SK-N-SH treated with all-trans-retinoic acid at 6 μM for 48 hours (cell line): ENCODE data around the gene TIMM23B.
"Not testable (repeated sequence)": the region's sequence is repeated elsewhere in the genome, so short reads cannot be mapped to it uniquely, and the experiment has no call there.

Experiments used
- ATAC-seq: fragments of 200-7000 bp; cut with Tn5 transposase; 3 replicates; pipeline ENCODE4 v1.9.1; 2020; ENCODE audit warnings: mild to moderate bottlenecking, moderate library complexity
- ARNTL ChIP-seq: fragments of 450-650 bp; formaldehyde crosslinking; IDR thresholded peaks from 2 replicates; pipeline ENCODE4 v1.5.0; 2020; ENCODE audit warnings: low read depth, mild to moderate bottlenecking, moderate library complexity, borderline replicate concordance
- GLIS3 ChIP-seq: fragments of 250-450 bp; sonication (Bioruptor Pico); IDR thresholded peaks from 2 replicates; pipeline ENCODE4 v1.5.0; 2020; ENCODE audit warnings: mild to moderate bottlenecking, moderate library complexity
- ISL1 ChIP-seq: fragments of 250-450 bp; sonication (Bioruptor Pico); IDR thresholded peaks from 2 replicates; pipeline ENCODE4 v2.1.2; 2022; ENCODE audit warnings: mild to moderate bottlenecking, moderate library complexity
- OSR1 ChIP-seq: fragments of 250-450 bp; sonication (Bioruptor Pico); IDR thresholded peaks from 2 replicates; pipeline ENCODE4 v1.8.0; 2022; ENCODE audit warnings: moderate library complexity, mild to moderate bottlenecking, inconsistent platforms
- PPARA ChIP-seq: fragments of 250-450 bp; sonication (Bioruptor Pico); IDR thresholded peaks from 2 replicates; pipeline ENCODE4 v1.5.0; 2020; ENCODE audit warnings: mild to moderate bottlenecking, borderline replicate concordance
- RARB ChIP-seq: fragments of 250-450 bp; sonication (Bioruptor Pico); IDR thresholded peaks from 2 replicates; pipeline ENCODE4 v1.8.0; 2021; ENCODE audit warnings: mild to moderate bottlenecking, moderate library complexity
- SNAI2 ChIP-seq: fragments of 250-450 bp; sonication (Bioruptor Pico); IDR thresholded peaks from 2 replicates; pipeline ENCODE4 v1.5.0; 2020; ENCODE audit warnings: mild to moderate bottlenecking, moderate library complexity
- TCF4 ChIP-seq: fragments of 250-450 bp; sonication (Bioruptor Pico); IDR thresholded peaks from 2 replicates; pipeline ENCODE4 v1.8.0; 2021; ENCODE audit warnings: mild to moderate bottlenecking, moderate library complexity, borderline replicate concordance
- ZC3H10 ChIP-seq: fragments of 250-450 bp; sonication (Bioruptor Pico); IDR thresholded peaks from 2 replicates; pipeline ENCODE4 v1.5.1; 2021; ENCODE audit warnings: mild to moderate bottlenecking, moderate library complexity
- ZFP3 ChIP-seq: fragments of 250-450 bp; sonication (Bioruptor Pico); IDR thresholded peaks from 2 replicates; pipeline ENCODE4 v1.5.0; 2020; ENCODE audit warnings: mild to moderate bottlenecking, moderate library complexity
- ZNF565 ChIP-seq: fragments of 450-650 bp; formaldehyde crosslinking; conservative IDR thresholded peaks from 2 replicates; pipeline ENCODE4 v1.5.0; 2020; ENCODE audit warnings: low read depth, mild to moderate bottlenecking, moderate library complexity
- ZNF70 ChIP-seq: fragments of 450-650 bp; formaldehyde crosslinking; IDR thresholded peaks from 2 replicates; pipeline ENCODE4 v1.5.0; 2020; ENCODE audit warnings: mild to moderate bottlenecking, moderate library complexity
- ZNF8 ChIP-seq: fragments of 450-650 bp; formaldehyde crosslinking; IDR thresholded peaks from 2 replicates; pipeline ENCODE4 v1.5.0; 2020; ENCODE audit warnings: mild to moderate bottlenecking, moderate library complexity
- TF ChIP-seq, protein P1 (sequence below): fragments of 250-450 bp; sonication (Bioruptor Pico); IDR thresholded peaks from 2 replicates; pipeline ENCODE4 v1.8.0; 2021; ENCODE audit warnings: low read depth, mild to moderate bottlenecking, moderate library complexity, borderline replicate concordance
- TF ChIP-seq, protein P2 (sequence below): fragments of 250-450 bp; sonication (Bioruptor Pico); IDR thresholded peaks from 2 replicates; pipeline ENCODE4 v1.8.0; 2020; ENCODE audit warnings: mild to moderate bottlenecking, moderate library complexity, borderline replicate concordance
- TF ChIP-seq, protein P3 (sequence below): fragments of 250-450 bp; sonication (Bioruptor Pico); IDR thresholded peaks from 2 replicates; pipeline ENCODE4 v1.5.1; 2020; ENCODE audit warnings: low read depth, mild to moderate bottlenecking, moderate library complexity
- TF ChIP-seq, protein P4 (sequence below): fragments of 250-450 bp; sonication (Bioruptor Pico); IDR thresholded peaks from 2 replicates; pipeline ENCODE4 v1.5.0; 2020; ENCODE audit warnings: mild to moderate bottlenecking, moderate library complexity

TIMM23B gene

DNA sequence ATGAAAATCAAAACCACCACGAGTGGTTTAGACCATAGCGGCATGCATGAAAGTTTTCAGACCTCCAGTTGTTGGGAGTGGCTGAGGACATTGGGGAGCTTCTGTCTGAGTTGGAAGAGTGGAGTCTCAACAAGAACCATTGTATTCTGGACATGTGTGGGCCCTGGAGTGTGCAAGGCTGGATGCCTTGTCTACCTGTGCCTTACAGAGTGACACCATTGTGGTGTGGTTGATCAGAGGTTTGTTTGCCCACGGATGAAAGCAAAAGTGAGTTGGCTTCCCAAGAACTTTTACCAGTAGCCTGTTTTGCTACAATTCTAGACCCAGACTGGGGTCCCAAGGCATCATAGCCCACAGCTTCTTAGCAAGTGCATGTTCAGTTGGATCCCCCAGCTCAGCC lies 35.9 kb downstream of the TIMM23B start:
- not testable (repeated sequence) for ATAC-seq

DNA sequence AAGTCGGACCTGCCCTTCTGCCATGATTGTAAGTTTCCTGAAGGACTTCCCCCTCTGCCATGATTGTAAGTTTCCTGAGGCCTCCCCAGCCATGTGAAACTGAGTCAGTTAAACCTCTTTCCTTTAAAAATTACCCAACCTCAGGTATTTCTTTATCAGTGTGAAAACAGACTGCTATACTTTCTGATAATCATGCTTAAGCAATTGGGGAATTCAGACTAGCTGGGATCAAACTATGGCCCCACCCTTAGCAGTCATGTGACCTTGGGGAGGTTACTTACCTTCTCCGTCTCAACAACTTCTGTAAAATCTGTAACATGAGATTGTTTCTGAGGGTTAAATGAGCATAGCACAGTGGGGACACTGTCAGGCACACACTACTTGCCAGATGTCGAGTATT lies 45.4 kb downstream of the TIMM23B start:
- ATAC-seq = not testable (repeated sequence)

DNA sequence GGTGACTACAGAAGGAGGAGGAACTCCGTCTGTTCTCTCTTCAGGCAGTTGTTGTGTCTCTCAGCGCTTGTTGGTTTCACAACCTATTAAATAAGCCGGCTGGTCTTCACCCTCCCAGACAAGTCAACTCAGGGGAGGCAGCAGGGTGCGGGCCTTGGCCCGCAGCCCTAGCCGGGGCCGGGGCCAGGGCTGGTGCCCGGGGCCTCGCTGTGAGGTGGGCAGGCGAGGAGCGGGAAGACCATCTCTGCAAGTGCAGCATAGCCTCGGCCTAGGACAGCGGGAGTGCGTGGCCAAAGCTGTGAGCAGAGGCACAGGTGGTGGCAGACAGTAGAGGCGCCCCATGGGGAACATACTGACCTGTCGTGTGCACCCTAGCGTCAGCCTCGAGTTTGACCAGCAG lies 46.5 kb downstream of the TIMM23B start, which contains the start of gene AGAP6:
TSS of gene AGAP6 (plus strand) at position 31 of the 400 bp plus-strand sequence. CDS start at position 341, 310 bp downstream.
- not testable (repeated sequence) for ATAC-seq

DNA sequence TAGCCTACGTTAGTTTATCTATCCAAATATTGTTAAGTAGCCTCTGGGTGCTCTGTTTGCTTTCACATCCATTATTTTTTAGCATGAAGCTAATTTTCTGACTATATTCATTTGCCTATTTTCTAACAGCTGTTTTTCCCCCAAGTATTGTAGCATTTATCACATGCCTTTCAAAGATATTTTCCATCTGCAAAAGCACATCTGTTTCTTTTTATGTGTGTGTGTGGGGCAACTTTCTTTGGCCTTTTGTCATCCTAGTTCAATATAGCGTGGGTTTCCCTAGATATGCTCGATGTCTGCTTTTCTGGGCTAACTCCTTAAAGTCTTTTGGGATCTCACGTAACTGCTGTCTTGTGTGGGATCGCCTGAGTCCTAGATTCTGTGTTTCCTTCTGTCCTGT lies 53.5 kb downstream of the TIMM23B start:
- ATAC-seq = not testable (repeated sequence)

DNA sequence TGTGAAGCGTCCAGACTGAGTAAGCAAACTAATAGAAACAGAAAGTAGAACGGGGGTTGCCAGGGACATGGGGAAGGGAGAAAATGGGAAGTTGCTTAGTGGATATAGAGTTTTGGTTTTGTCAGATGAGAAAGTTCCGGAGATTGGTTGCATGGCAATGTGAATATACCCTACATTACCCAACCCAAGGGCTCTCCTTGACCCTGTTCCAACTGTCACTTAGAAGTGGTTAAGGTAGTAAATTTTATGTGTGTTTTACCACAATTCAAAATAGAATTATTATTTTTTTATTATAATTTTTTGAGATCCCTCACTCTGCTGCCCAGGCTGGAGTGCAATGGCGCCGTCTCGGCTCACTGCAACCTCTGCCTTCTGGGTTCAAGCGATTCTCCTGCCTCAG lies 72.2 kb downstream of the TIMM23B start:
- ATAC-seq = not testable (repeated sequence)

DNA sequence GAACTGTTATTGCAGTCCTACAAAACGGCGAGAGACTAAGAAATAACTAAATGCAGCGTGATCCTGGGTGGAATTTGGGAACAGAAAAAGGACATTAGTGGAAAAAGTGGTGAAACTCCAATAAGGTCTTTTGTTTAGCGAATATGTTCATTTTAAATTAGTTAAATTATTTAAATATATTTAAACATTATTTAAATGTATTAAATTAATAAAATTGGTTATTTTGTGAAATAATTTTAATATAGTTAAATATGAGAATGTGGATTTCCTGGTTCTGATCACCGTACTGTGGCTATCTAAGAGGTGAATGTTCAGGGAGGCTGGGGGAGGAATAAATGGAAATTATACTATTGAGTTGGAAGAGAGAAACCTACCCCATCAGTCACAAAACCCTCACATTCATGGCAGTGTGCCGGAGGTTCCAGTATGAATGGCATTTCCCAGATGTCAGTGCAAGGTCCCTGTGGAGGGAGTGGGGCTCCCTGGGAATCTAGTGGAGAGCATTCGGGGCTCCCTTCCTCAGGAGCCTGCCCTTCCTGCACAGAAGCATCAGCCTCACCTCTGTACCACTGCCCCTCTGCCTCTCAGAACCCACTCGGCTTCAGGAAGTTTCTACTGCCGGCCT lies 73.9 kb downstream of the TIMM23B start:
- not testable (repeated sequence) for ATAC-seq

DNA sequence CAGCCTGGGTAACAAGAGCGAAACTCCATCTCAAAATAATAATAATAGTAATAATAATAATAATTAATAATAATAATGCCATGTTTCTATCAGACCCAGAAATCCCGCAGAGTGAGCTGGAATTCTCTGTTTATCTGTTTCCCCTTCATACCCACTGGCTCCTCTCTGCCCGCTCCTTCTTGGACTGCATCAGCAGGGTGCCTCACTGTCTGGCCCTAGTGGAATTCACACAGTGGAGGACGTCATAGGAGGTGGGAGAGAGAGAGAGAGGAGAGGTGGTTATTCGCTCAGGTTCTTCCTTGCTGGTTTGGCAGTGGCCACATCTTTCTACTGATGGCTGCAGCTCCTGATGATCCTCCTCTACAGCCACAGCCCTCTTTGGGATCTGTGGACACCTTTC lies 75.1 kb downstream of the TIMM23B start:
- ATAC-seq = not testable (repeated sequence)

DNA sequence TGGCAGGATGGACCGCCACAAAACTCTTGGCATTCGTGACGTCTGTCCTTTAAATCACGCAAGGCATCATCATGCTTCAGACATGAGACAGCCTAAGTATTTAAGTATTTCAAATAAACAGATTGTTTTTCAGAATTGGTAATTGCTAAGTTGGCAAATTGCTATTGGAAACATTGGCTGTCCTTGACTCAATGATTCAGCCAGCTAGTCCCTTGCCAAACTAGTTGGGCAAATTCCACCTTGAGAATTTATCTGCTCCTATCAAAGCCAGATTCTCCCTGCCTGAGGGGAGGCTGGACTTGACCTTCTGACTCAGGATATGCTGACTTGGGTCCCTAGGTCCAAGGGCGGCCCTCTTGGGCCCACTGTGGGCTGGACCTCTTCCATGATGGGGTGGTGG lies 75.8 kb downstream of the TIMM23B start:
- not testable (repeated sequence) for ATAC-seq

DNA sequence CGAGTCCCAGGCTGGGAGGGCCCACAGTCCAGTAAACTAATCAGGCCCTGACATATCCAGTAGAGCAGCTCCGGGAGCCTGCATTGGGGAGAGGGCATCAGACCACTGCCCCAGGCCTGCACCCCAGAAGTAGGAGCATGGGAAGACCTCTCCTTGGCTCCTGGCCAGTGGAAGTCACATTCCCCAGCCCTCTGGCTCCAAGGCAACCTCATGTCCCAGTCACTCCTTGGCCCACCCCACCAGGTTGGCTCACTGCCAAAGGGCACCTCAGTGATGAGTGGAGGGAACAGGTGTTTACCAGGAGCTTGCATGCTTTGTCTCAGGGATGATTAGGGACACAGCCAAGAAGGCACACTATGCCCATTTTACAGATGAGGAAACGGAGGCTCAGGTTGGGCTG lies 77.4 kb downstream of the TIMM23B start:
- not testable (repeated sequence) for ATAC-seq

DNA sequence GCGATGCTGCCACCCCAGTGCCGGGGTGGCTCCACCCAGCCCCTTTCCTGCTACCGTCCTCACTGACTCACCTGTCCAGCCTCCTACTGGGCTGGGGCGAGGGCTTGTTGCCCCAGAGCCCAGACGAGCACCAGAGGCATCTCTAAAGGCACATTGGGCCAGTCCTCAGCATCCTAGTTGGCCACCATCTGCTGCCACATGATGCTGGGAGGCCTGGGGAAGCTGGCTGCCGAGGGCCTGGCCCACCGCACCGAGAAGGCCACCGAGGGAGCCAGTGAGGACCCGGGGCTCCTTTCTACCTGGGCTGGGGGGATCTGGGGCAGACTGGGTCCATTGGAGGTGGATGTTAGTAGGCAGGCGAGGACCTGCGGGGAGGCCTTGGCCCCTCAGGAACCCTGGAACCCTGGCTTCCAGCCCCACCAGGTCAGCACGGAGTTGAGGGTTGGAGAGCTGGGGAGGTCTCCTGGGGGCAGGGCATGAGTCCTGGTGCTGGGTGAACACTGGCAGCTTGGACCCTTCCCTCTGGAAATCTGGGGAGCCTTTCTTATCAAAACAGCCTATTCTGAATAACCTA lies 78.7 kb downstream of the TIMM23B start:
- ATAC-seq = not testable (repeated sequence)

DNA sequence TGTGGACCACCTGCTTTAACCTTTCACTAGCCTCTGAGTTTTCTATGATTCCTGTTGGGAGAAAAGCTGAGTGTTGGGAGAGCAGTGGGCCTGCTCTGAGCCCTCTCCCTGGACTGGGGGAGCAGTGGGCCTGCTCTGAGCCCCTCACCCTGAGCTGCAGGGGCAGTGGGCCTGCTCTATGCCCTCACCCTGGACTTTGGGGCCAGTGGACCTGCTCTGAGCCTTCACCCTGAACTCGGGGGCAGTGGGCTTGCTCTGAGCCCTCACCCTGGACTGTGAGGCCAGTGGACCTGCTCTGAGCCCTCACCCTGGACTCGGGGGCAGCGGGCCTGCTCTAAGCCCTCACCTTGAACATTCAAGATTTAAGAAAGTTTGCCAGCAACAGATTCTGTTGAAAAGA lies 79.8 kb downstream of the TIMM23B start:
- ATAC-seq = no peak

More for the DNA sequence above, 79.8 kb downstream of the TIMM23B start:
- TF ChIP-seq ZFP3 (CRISPR knock-in tag) (no peak), ZNF8 (no peak), GLIS3 (no peak), PPARA (CRISPR knock-in tag) (no peak), ZNF70 (CRISPR knock-in tag) (no peak), ZC3H10 (CRISPR knock-in tag) (no peak), ZNF565 (CRISPR knock-in tag) (no peak), SNAI2 (no peak), ARNTL (CRISPR knock-in tag) (no peak), RARB (CRISPR knock-in tag) (no peak), TCF4 (CRISPR knock-in tag) (no peak), OSR1 (no peak), ISL1 (CRISPR knock-in tag) (no peak)
- TF ChIP-seq, protein P1, sequence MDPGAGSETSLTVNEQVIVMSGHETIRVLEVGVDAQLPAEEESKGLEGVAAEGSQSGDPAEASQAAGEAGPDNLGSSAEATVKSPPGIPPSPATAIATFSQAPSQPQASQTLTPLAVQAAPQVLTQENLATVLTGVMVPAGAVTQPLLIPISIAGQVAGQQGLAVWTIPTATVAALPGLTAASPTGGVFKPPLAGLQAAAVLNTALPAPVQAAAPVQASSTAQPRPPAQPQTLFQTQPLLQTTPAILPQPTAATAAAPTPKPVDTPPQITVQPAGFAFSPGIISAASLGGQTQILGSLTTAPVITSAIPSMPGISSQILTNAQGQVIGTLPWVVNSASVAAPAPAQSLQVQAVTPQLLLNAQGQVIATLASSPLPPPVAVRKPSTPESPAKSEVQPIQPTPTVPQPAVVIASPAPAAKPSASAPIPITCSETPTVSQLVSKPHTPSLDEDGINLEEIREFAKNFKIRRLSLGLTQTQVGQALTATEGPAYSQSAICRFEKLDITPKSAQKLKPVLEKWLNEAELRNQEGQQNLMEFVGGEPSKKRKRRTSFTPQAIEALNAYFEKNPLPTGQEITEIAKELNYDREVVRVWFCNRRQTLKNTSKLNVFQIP (CRISPR knock-in tag) = no peak
- TF ChIP-seq, protein P2, sequence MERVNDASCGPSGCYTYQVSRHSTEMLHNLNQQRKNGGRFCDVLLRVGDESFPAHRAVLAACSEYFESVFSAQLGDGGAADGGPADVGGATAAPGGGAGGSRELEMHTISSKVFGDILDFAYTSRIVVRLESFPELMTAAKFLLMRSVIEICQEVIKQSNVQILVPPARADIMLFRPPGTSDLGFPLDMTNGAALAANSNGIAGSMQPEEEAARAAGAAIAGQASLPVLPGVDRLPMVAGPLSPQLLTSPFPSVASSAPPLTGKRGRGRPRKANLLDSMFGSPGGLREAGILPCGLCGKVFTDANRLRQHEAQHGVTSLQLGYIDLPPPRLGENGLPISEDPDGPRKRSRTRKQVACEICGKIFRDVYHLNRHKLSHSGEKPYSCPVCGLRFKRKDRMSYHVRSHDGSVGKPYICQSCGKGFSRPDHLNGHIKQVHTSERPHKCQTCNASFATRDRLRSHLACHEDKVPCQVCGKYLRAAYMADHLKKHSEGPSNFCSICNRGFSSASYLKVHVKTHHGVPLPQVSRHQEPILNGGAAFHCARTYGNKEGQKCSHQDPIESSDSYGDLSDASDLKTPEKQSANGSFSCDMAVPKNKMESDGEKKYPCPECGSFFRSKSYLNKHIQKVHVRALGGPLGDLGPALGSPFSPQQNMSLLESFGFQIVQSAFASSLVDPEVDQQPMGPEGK (CRISPR knock-in tag) = no peak
- TF ChIP-seq, protein P3, sequence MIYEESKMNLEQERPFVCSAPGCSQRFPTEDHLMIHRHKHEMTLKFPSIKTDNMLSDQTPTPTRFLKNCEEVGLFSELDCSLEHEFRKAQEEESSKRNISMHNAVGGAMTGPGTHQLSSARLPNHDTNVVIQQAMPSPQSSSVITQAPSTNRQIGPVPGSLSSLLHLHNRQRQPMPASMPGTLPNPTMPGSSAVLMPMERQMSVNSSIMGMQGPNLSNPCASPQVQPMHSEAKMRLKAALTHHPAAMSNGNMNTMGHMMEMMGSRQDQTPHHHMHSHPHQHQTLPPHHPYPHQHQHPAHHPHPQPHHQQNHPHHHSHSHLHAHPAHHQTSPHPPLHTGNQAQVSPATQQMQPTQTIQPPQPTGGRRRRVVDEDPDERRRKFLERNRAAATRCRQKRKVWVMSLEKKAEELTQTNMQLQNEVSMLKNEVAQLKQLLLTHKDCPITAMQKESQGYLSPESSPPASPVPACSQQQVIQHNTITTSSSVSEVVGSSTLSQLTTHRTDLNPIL = no peak
- TF ChIP-seq, protein P4, sequence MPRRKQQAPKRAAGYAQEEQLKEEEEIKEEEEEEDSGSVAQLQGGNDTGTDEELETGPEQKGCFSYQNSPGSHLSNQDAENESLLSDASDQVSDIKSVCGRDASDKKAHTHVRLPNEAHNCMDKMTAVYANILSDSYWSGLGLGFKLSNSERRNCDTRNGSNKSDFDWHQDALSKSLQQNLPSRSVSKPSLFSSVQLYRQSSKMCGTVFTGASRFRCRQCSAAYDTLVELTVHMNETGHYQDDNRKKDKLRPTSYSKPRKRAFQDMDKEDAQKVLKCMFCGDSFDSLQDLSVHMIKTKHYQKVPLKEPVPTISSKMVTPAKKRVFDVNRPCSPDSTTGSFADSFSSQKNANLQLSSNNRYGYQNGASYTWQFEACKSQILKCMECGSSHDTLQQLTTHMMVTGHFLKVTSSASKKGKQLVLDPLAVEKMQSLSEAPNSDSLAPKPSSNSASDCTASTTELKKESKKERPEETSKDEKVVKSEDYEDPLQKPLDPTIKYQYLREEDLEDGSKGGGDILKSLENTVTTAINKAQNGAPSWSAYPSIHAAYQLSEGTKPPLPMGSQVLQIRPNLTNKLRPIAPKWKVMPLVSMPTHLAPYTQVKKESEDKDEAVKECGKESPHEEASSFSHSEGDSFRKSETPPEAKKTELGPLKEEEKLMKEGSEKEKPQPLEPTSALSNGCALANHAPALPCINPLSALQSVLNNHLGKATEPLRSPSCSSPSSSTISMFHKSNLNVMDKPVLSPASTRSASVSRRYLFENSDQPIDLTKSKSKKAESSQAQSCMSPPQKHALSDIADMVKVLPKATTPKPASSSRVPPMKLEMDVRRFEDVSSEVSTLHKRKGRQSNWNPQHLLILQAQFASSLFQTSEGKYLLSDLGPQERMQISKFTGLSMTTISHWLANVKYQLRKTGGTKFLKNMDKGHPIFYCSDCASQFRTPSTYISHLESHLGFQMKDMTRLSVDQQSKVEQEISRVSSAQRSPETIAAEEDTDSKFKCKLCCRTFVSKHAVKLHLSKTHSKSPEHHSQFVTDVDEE (CRISPR knock-in tag) = no peak
